Uterus (tissue), 4 donors: ENCODE results near the gene RPS28. TPM values are rescaled to one million over a fixed set of nuclear protein-coding genes. Genes with fewer than 3 reads are reported as not detected.

Source experiments
- DNase-seq, 2 donors: peaks; one replicate each; pipeline ENCODE4 v3.0.0-alpha.2; 2019 to 2020
- H3K27ac ChIP-seq, 2 donors: fragments of 200-600 bp; sonication (generic); 1 replicate in 1 of 2; 2 replicates in 1 of 2; pipeline ENCODE4 v1.5.1; 2016 to 2018
- H3K27me3 ChIP-seq, 2 donors: fragments of 200-600 bp; sonication (generic); one replicate each; pipeline ENCODE4 v1.5.1; 2018 to 2019; ENCODE audit warnings: control low read depth in 1 of 2
- H3K36me3 ChIP-seq, 2 donors: fragments of 200-600 bp; sonication (generic); one replicate each; pipeline ENCODE4 v1.5.1; 2019; ENCODE audit warnings: control low read depth in 1 of 2
- H3K4me1 ChIP-seq, 2 donors: fragments of 200-600 bp; sonication (generic); one replicate each; pipeline ENCODE4 v1.5.1; 2018 to 2019; ENCODE audit warnings: control low read depth in 1 of 2
- H3K4me3 ChIP-seq, 2 donors: fragments of 200-600 bp; sonication (generic); 1 replicate in 1 of 2; 2 replicates in 1 of 2; pipeline ENCODE4 v1.5.1; 2018 to 2019; ENCODE audit warnings: mild to moderate bottlenecking in 1 of 2
- H3K9me3 ChIP-seq, 2 donors: fragments of 200-600 bp; sonication (generic); one replicate each; pipeline ENCODE4 v1.5.1; 2019; ENCODE audit warnings: control low read depth in 1 of 2
- CTCF ChIP-seq, 4 experiments: fragments of 200-600 bp in 2 of 4; fragments of 450-650 bp in 2 of 4; sonication (generic) in 2 of 4; IDR thresholded peaks; one replicate each; pipeline ENCODE4 v1.5.1; 2016 to 2019; ENCODE audit warnings: antibody characterized with exemption in 4 of 4, mild to moderate bottlenecking in 2 of 4, moderate library complexity in 1 of 4
- POLR2A ChIP-seq, 2 donors: fragments of 450-650 bp; IDR thresholded peaks; one replicate each; pipeline ENCODE4 v1.6.1; 2016; ENCODE audit warnings: antibody characterized with exemption in 2 of 2, mild to moderate bottlenecking in 1 of 2, moderate library complexity in 1 of 2
- intact Hi-C: fragments of 100-400 bp; cut with DNase I; formaldehyde crosslinking; loops from one replicate; pipeline ENCODE4 v1.15.1; 2023; ENCODE audit warnings: low total_unique reads
- total RNA-seq, 4 donors: library from RNA; depleted of rRNA in 3 of 4; stranded (reverse); fragments of >200 nt in 3 of 4; gene quantifications; one replicate each; pipeline versions ENCODE4 v1.1.0 to v1.2.4, GENCODE V29; 2014 to 2023
- donor health status: DM: yes; HTN: yes; CAD: no.

RPS28 gene
- total RNA-seq, 4 donors from 2014 or later: 44.1 to 1,410 (median 360) TPM

GRCh38 chr19:8355631-8356402, 34.5 kb downstream of the RPS28 start:
- peak in 1 of 2 donors; percentile 55 for DNase-seq
- Histone ChIP-seq H3K9me3 (no peaks in the 10 kb centered on the region), H3K4me3 (no peak overlapping the region), H3K27me3 (no peaks in the 10 kb centered on the region), H3K27ac (no peak overlapping the region), H3K4me1 (no peaks in the 10 kb centered on the region), H3K36me3 (no peaks in the 10 kb centered on the region)
- intact Hi-C loops: loop anchor here (10.0 kb wide), 1 partner anchor 49 kb away; no protein-coding TSS in a partner anchor
- TF ChIP-seq CTCF (IDR thresholded peaks at IDR 0.05) (no peak), POLR2A (IDR thresholded peaks at IDR 0.05) (no peak)

- DNase-seq: no peak
- no peak for TF ChIP-seq CTCF (IDR thresholded peaks at IDR 0.05)
- TF ChIP-seq POLR2A (IDR thresholded peaks at IDR 0.05): no peak
- intact Hi-C loops: loop anchor here (10.0 kb wide), 1 partner anchor 48 kb away; no protein-coding TSS in a partner anchor
- Histone ChIP-seq H3K27ac (no peak overlapping the region), H3K9me3 (no peaks in the 10 kb centered on the region), H3K4me1 (no peaks in the 10 kb centered on the region), H3K4me3 (no peak overlapping the region), H3K27me3 (no peaks in the 10 kb centered on the region), H3K36me3 (no peaks in the 10 kb centered on the region)
Observed at GRCh38 chr19:8357007-8357521, 35.8 kb downstream of the RPS28 start.

DNA sequence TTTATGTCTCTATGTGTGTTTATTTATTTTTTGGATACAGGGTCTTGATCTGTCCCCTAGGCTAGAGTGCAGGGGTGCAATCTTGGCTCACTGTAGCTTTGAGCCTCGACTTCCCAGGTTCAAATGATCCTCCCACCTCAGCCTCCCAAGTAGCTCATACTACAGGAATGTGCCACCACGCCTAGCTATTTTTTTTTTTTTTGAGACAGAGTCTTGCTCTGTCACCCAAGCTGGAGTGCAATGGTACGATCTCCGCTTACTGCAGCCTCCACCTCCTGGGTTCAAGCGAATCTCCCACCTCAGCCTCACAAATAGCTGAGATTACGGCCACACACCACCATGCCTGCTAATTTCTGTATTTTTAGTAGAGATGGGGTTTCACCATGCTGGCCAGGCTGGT, 37.7 kb downstream of the RPS28 start:
- Histone ChIP-seq H3K27ac (no peak overlapping the region), H3K4me3 (no peak overlapping the region), H3K27me3 (no peaks in the 10 kb centered on the region), H3K4me1 (no peaks in the 10 kb centered on the region), H3K36me3 (no peaks in the 10 kb centered on the region), H3K9me3 (no peaks in the 10 kb centered on the region)
- intact Hi-C loops: loop anchor here (10.0 kb wide), 1 partner anchor 46 kb away; no protein-coding TSS in a partner anchor
- TF ChIP-seq CTCF (IDR thresholded peaks at IDR 0.05) (no peak), POLR2A (IDR thresholded peaks at IDR 0.05) (no peak)
- no peak for DNase-seq

DNA sequence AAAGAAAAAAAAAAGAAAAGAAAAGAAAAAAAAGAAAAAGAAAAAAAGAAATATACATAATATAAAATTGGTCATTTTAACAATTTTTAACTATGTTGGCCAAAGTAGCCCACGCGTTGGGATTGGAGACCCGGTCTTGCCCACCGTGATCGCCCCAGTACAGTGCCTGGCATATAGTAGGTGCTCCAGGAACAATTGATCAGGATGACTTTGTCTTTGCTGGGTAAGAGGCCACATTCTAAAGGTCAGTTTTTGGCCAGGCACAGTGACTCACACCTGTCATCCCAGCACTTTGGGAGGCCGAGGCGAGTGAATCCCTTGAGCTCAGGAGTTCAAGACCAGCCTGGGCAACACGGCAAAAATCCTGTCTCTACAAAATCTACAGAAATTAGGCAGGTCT, 38.9 kb downstream of the RPS28 start:
- Histone ChIP-seq H3K27ac (no peak overlapping the region), H3K4me3 (no peak overlapping the region), H3K27me3 (no peaks in the 10 kb centered on the region), H3K36me3 (no peaks in the 10 kb centered on the region), H3K4me1 (peaks cover 0 to 6% of the 10 kb centered on the region in 2 donors), H3K9me3 (no peaks in the 10 kb centered on the region)
- no peak for DNase-seq
- no peak for TF ChIP-seq CTCF (IDR thresholded peaks at IDR 0.05)
- no peak for TF ChIP-seq POLR2A (IDR thresholded peaks at IDR 0.05)
- intact Hi-C loops: no loop called here
